H9 (cell line): ENCODE data around the gene ARR3. TPM values are rescaled to one million over a fixed set of nuclear protein-coding genes. Genes with fewer than 3 reads are reported as not detected.

Source experiments
- DNase-seq: peaks from one replicate; pipeline ENCODE4 v3.0.0-alpha.2; 2017
- H2AFZ ChIP-seq: one replicate; pipeline ENCODE4 v1.6.1; 2013; ENCODE audit warnings: mild to moderate bottlenecking, low read length, control low read depth, moderate library complexity
- H2AK5ac ChIP-seq: 2 replicates; pipeline ENCODE4 v1.6.1; 2013; ENCODE audit warnings: low read length, control low read depth, mixed read lengths; ENCODE audit not compliant: insufficient read length
- H2BK120ac ChIP-seq: one replicate; pipeline ENCODE4 v1.6.1; 2013; ENCODE audit warnings: low read depth, mild to moderate bottlenecking, low read length, control low read depth, inconsistent platforms; ENCODE audit not compliant: poor library complexity, severe bottlenecking
- H2BK12ac ChIP-seq: 2 replicates; pipeline ENCODE4 v1.6.1; 2013; ENCODE audit warnings: low read length, control low read depth, mixed read lengths, low read depth; ENCODE audit not compliant: insufficient read length
- H2BK15ac ChIP-seq: 2 replicates; pipeline ENCODE4 v1.6.1; 2013; ENCODE audit warnings: low read depth, low read length, control low read depth
- H2BK20ac ChIP-seq: one replicate; pipeline ENCODE4 v1.6.1; 2013; ENCODE audit warnings: low read depth, mild to moderate bottlenecking, low read length, control low read depth, inconsistent platforms; ENCODE audit not compliant: poor library complexity, severe bottlenecking
- H2BK5ac ChIP-seq: 2 replicates; pipeline ENCODE4 v1.6.1; 2013; ENCODE audit warnings: low read length, control low read depth, mixed read lengths; ENCODE audit not compliant: insufficient read length
- H3K14ac ChIP-seq: 2 replicates; pipeline ENCODE4 v1.6.1; 2013; ENCODE audit warnings: low read length, control low read depth; ENCODE audit not compliant: insufficient read depth
- H3K18ac ChIP-seq: 2 replicates; pipeline ENCODE4 v1.6.1; 2013; ENCODE audit warnings: low read depth, mild to moderate bottlenecking, mixed read lengths, low read length, control low read depth; ENCODE audit not compliant: insufficient read length
- H3K23ac ChIP-seq: 2 replicates; pipeline ENCODE4 v1.6.1; 2013; ENCODE audit warnings: low read length, control low read depth, mixed read lengths, low read depth; ENCODE audit not compliant: insufficient read length
- H3K23me2 ChIP-seq: 2 replicates; pipeline ENCODE4 v1.6.1; 2013; ENCODE audit warnings: low read depth, mild to moderate bottlenecking, mixed read lengths, low read length, control low read depth; ENCODE audit not compliant: insufficient read length, poor library complexity, severe bottlenecking
- H3K27ac ChIP-seq: 2 replicates; pipeline ENCODE4 v1.5.1; 2013; ENCODE audit warnings: low read length, control low read depth, mixed read lengths, low read depth; ENCODE audit not compliant: insufficient read length
- H3K27me3 ChIP-seq: 2 replicates; pipeline ENCODE4 v1.6.1; 2013; ENCODE audit warnings: low read length, control low read depth, inconsistent platforms; ENCODE audit not compliant: insufficient read depth
- H3K4ac ChIP-seq: 2 replicates; pipeline ENCODE4 v1.6.1; 2013; ENCODE audit warnings: low read depth, mild to moderate bottlenecking, control low read depth, inconsistent platforms, low read length, moderate library complexity
- H3K4me1 ChIP-seq: 2 replicates; pipeline ENCODE4 v1.6.1; 2013; ENCODE audit warnings: low read length, control low read depth, inconsistent platforms; ENCODE audit not compliant: insufficient read depth
- H3K4me2 ChIP-seq: 2 replicates; pipeline ENCODE4 v1.6.1; 2013; ENCODE audit warnings: low read length, control low read depth, mixed read lengths; ENCODE audit not compliant: insufficient read length, insufficient read depth
- H3K56ac ChIP-seq: 2 replicates; pipeline ENCODE4 v1.6.1; 2013; ENCODE audit warnings: low read depth, mild to moderate bottlenecking, mixed read lengths, low read length, control low read depth; ENCODE audit not compliant: insufficient read length
- H3K79me1 ChIP-seq: 2 replicates; pipeline ENCODE4 v1.6.1; 2013; ENCODE audit warnings: low read depth, mild to moderate bottlenecking, moderate library complexity, low read length, control low read depth, inconsistent platforms; ENCODE audit not compliant: insufficient read depth, poor library complexity, severe bottlenecking
- H3K79me2 ChIP-seq: 2 replicates; pipeline ENCODE4 v1.6.1; 2013; ENCODE audit warnings: low read length, control low read depth, inconsistent platforms; ENCODE audit not compliant: insufficient read depth
- H3K9ac ChIP-seq: 2 replicates; pipeline ENCODE4 v1.6.1; 2013; ENCODE audit warnings: low read length, control low read depth, mixed read lengths; ENCODE audit not compliant: insufficient read length; ENCODE audit errors: extremely low read depth
- H3K9me3 ChIP-seq: one replicate; pipeline ENCODE4 v1.6.1; 2013; ENCODE audit warnings: low read depth, low read length, inconsistent platforms; ENCODE audit not compliant: control insufficient read depth
- H3T11ph ChIP-seq: one replicate; pipeline ENCODE4 v1.6.1; 2013; ENCODE audit warnings: mild to moderate bottlenecking, low read length, control low read depth, inconsistent platforms
- H4K20me1 ChIP-seq: one replicate; pipeline ENCODE4 v1.6.1; 2013; ENCODE audit not compliant: control insufficient read depth, insufficient read length, insufficient read depth
- H4K5ac ChIP-seq: 2 replicates; pipeline ENCODE4 v1.6.1; 2013; ENCODE audit warnings: low read depth, mild to moderate bottlenecking, mixed read lengths, low read length, control low read depth; ENCODE audit not compliant: insufficient read length
- H4K8ac ChIP-seq: replicated peaks from 2 replicates; pipeline ENCODE4 v1.6.1; 2013; ENCODE audit warnings: low read length, control low read depth, mixed read lengths, low read depth; ENCODE audit not compliant: insufficient read length
- H4K91ac ChIP-seq: 2 replicates; pipeline ENCODE4 v1.6.1; 2013; ENCODE audit warnings: low read depth, mild to moderate bottlenecking, moderate library complexity, mixed read lengths, low read length, control low read depth; ENCODE audit not compliant: insufficient read length
- H3K27ac Mint-ChIP-seq, 3 experiments: 2 replicates in 2 of 3; 3 replicates in 1 of 3; pipeline ENCODE4 v1.8.0; 2020 to 2021; ENCODE audit warnings: mixed read lengths in 3 of 3, mild to moderate bottlenecking in 1 of 3, moderate library complexity in 1 of 3
- H3K27me3 Mint-ChIP-seq: 2 replicates; pipeline ENCODE4 v1.8.0; 2021; ENCODE audit warnings: low read depth, mild to moderate bottlenecking, moderate library complexity, mixed read lengths
- H3K36me3 Mint-ChIP-seq, 3 experiments: 2 replicates in 2 of 3; 3 replicates in 1 of 3; pipeline ENCODE4 v1.8.0; 2020 to 2021; ENCODE audit warnings: low read depth in 3 of 3, mixed read lengths in 3 of 3; ENCODE audit not compliant: insufficient read depth in 1 of 3
- H3K4me1 Mint-ChIP-seq, 2 experiments: 2 replicates each; pipeline ENCODE4 v1.8.0; 2020; ENCODE audit warnings: mixed read lengths in 2 of 2
- H3K4me3 Mint-ChIP-seq, 2 experiments: 2 replicates in 1 of 2; 3 replicates in 1 of 2; pipeline ENCODE4 v1.8.0; 2020 to 2021; ENCODE audit warnings: mild to moderate bottlenecking in 2 of 2, mixed read lengths in 2 of 2, moderate library complexity in 1 of 2
- H3K9me3 Mint-ChIP-seq, 2 experiments: 2 replicates in 1 of 2; 3 replicates in 1 of 2; pipeline ENCODE4 v1.8.0; 2020; ENCODE audit warnings: mild to moderate bottlenecking in 2 of 2, mixed read lengths in 2 of 2, moderate library complexity in 1 of 2
- WGBS: extraction: QIAGEN DNeasy Blood & Tissue Kit; methylation state at CpG from one replicate; pipeline ENCODE4 v1.1.7; 2013; ENCODE audit warnings: missing lambda C conversion rate, low lambda C conversion rate, mixed read lengths; ENCODE audit not compliant: insufficient read length; ENCODE audit errors: extremely low coverage; 5-methylcytosine and 5-hydroxymethylcytosine counted together
- total RNA-seq: library from RNA; stranded (reverse); gene quantifications from 2 replicates; pipeline ENCODE4 v1.2.1, GENCODE V29; 2021
- TF ChIP-seq, protein P1 (sequence below): fragments of 200-600 bp; sonication (generic); conservative IDR thresholded peaks from 3 replicates; pipeline ENCODE4 v1.8.0; 2021; ENCODE audit warnings: antibody characterized with exemption, mild to moderate bottlenecking

The ARR3 gene
- total RNA-seq, 1 experiment from 2014 or later = not detected

DNA sequence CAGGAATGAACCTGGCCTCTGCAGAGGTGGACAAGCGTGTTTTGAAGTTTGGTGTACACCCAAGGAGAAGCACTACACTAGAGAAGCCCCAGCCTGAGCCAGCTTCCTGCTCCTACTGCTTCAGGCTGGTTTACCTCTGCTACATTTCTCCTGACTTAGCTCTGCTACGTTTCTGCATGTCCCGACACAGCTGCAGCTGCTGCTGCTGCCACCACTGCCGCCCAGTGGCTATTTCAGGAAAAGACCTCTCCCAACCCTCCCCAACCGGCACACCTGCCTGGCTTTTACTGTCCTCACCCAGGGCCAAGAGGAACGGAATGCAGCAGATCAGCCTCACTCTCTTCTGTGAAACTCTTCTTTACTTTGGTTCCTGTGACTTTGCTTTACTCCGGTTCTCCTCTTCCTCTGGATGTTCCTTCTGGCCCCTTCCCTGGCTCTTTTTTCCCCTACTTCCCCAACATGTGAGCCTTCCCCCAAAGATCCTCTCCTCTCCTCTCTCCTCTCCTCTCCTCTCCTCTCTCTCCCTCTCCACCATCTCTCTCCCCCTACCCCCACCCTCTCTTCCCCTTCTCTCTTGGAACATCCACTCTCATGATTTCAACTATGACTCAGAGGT, 5.1 kb upstream of the ARR3 start:
- Histone ChIP-seq H2BK20ac (no peak overlapping the region), H3K9me3 (peaks cover 46% of the 10 kb centered on the region), H2BK5ac (no peak overlapping the region), H3K4me2 (no peak overlapping the region), H3K79me2 (no peaks in the 10 kb centered on the region), H3T11ph (no peak overlapping the region), H3K79me1 (no peaks in the 10 kb centered on the region), H3K4ac (no peak overlapping the region), H2AFZ (no peak overlapping the region), H3K23me2 (no peaks in the 10 kb centered on the region), H3K18ac (no peak overlapping the region), H4K91ac (no peak overlapping the region), H3K4me1 (no peaks in the 10 kb centered on the region), H3K27ac (no peak overlapping the region), H4K8ac (no peak overlapping the region), H3K9ac (no peak overlapping the region), H3K14ac (no peak overlapping the region), H3K27me3 (no peaks in the 10 kb centered on the region), H2AK5ac (no peak overlapping the region), H2BK120ac (no peak overlapping the region), H3K56ac (no peak overlapping the region), H4K20me1 (no peaks in the 10 kb centered on the region), H2BK12ac (no peak overlapping the region), H2BK15ac (no peak overlapping the region), H4K5ac (no peak overlapping the region), H3K23ac (no peak overlapping the region)
- TF ChIP-seq, protein P1, sequence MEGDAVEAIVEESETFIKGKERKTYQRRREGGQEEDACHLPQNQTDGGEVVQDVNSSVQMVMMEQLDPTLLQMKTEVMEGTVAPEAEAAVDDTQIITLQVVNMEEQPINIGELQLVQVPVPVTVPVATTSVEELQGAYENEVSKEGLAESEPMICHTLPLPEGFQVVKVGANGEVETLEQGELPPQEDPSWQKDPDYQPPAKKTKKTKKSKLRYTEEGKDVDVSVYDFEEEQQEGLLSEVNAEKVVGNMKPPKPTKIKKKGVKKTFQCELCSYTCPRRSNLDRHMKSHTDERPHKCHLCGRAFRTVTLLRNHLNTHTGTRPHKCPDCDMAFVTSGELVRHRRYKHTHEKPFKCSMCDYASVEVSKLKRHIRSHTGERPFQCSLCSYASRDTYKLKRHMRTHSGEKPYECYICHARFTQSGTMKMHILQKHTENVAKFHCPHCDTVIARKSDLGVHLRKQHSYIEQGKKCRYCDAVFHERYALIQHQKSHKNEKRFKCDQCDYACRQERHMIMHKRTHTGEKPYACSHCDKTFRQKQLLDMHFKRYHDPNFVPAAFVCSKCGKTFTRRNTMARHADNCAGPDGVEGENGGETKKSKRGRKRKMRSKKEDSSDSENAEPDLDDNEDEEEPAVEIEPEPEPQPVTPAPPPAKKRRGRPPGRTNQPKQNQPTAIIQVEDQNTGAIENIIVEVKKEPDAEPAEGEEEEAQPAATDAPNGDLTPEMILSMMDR = peak; percentile 72
- H3K36me3 Mint-ChIP-seq = peaks cover 0 to 6% (median 2%) of the 10 kb centered on the region in 3 experiments; a peak in 2 of 7 replicates
- DNase-seq = peak; percentile 81
- H3K27me3 Mint-ChIP-seq = peaks cover 2% of the 10 kb centered on the region
- H3K9me3 Mint-ChIP-seq = peaks cover 67 to 79% of the 10 kb centered on the region in 2 experiments
- WGBS = no CpG with 5 or more reads among the region's 7 CpGs
- no peak overlapping the region for H3K4me3 Mint-ChIP-seq
- peak overlapping the region in 1 of 3 experiments; percentile 40; a peak in 2 of 7 replicates for H3K27ac Mint-ChIP-seq
- peaks cover 9 to 10% of the 10 kb centered on the region in 2 experiments for H3K4me1 Mint-ChIP-seq
